Muscle of back (tissue), 10 donors: ENCODE results near the gene SAT1. TPM values are rescaled to one million over a fixed set of nuclear protein-coding genes. Genes with fewer than 3 reads are reported as not detected.

Experiments
- polyA plus RNA-seq, 10 donors: library from polyadenylated mRNA; unstranded; fragments of 120-200 nt; gene quantifications; one replicate each; pipeline ENCODE4 v1.2.1, GENCODE V29; 2013; ENCODE audit not compliant: insufficient read length in 10 of 10

Gene SAT1
- polyA plus RNA-seq, 10 donors = 36.2 to 57.8 (median 42.2) TPM

Other genes starting within 250 kb of the SAT1 start
- gene PRDX4, start 115.7 kb upstream of the SAT1 start, polyA plus RNA-seq = 100 to 1,000 TPM in 7 of 10 donors, 10 to 100 TPM in 3; 73.3 to 110 (median 101) TPM
- gene ACOT9, start 39.9 kb upstream of the SAT1 start, polyA plus RNA-seq = 10 to 100 TPM; 42.6 to 77.5 (median 59.0) TPM
- gene APOO, start 124.8 kb downstream of the SAT1 start, polyA plus RNA-seq = 10 to 100 TPM; 16.3 to 21.3 (median 18.3) TPM
- under 1 TPM in 2 of 10 donors, not detected in 8; 0.08 to 0.10 TPM for gene CXorf58, start 124.8 kb downstream of the SAT1 start, polyA plus RNA-seq
- 10 to 100 TPM in 9 of 10 donors, 1 to 10 TPM in 1; 9.0 to 12.3 (median 11.5) TPM for gene KLHL15, start 244.0 kb downstream of the SAT1 start, polyA plus RNA-seq